Stomach smooth muscle (tissue), 2 donors: ENCODE data around the gene EML3.

Experiments
- H3K27ac ChIP-seq: one replicate; pipeline ENCODE4 v1.7.0; 2013; ENCODE audit warnings: mild to moderate bottlenecking, low read length, inconsistent platforms
- H3K27me3 ChIP-seq, 2 donors: one replicate each; pipeline ENCODE4 v1.7.0; 2013; ENCODE audit warnings: low read length in 2 of 2; ENCODE audit not compliant: insufficient read depth in 2 of 2, control insufficient read depth in 1 of 2
- H3K36me3 ChIP-seq, 2 donors: one replicate each; pipeline ENCODE4 v1.7.0; 2013; ENCODE audit warnings: low read length in 2 of 2; ENCODE audit not compliant: control insufficient read depth in 2 of 2, insufficient read depth in 2 of 2
- H3K4me1 ChIP-seq: one replicate; pipeline ENCODE4 v1.7.0; 2013; ENCODE audit warnings: low read length; ENCODE audit not compliant: control insufficient read depth, insufficient read depth
- H3K4me3 ChIP-seq, 2 donors: one replicate each; pipeline ENCODE4 v1.7.0; 2013; ENCODE audit warnings: low read length in 2 of 2
- H3K9ac ChIP-seq, 2 donors: one replicate each; pipeline ENCODE4 v1.7.0; 2013; ENCODE audit warnings: low read length in 2 of 2, mild to moderate bottlenecking in 1 of 2
- H3K9me3 ChIP-seq, 2 donors: one replicate each; pipeline ENCODE4 v1.7.0; 2013; ENCODE audit warnings: low read length in 2 of 2; ENCODE audit not compliant: control insufficient read depth in 2 of 2
- donor health status: healthy.
- donor health status: Pancreatic carcinoma.

EML3 gene

DNA sequence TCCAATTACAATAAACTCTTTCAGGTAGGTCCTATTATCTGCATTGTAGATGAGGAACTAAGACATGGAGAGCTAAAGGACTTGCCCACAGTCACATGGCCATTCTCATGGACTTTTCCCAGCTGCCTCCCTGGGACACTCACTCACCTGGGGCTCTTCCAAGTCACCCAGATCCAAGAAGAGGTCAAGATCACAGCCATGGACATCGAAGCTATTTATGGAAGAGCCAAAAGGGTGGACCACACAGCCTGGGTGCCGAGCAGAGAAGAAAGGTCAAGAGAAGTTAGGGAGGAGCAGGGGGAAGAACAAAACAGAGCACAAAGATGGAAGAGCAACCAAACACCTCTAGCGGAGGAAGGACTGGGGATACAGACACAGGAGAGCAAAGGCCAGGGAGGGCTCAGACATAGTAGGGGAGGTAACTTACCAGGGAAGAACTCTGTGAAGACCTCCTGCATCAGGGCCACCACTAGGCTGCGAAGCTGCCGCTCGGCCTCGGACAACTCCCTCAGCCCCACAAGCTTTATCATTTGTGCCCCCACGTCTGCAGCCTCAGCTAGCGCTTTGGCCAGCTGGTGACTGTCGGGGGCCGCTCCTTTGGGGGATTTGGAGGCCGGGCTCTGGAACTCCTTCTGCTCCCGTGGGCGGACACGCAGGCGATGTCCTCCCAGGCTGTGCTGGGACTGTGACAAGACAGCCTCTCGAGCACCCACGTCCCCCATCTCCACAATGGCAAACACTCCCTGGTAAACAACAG, 31.4 kb downstream of the EML3 start:
- Histone ChIP-seq H3K4me1 (peaks cover 5% of the 10 kb centered on the region), H3K9ac (peak overlapping the region in 1 of 2 donors; percentile 29), H3K9me3 (no peaks in the 10 kb centered on the region), H3K36me3 (peaks cover 29 to 36% of the 10 kb centered on the region in 2 donors), H3K4me3 (no peak overlapping the region), H3K27me3 (no peaks in the 10 kb centered on the region), H3K27ac (no peak overlapping the region)

DNA sequence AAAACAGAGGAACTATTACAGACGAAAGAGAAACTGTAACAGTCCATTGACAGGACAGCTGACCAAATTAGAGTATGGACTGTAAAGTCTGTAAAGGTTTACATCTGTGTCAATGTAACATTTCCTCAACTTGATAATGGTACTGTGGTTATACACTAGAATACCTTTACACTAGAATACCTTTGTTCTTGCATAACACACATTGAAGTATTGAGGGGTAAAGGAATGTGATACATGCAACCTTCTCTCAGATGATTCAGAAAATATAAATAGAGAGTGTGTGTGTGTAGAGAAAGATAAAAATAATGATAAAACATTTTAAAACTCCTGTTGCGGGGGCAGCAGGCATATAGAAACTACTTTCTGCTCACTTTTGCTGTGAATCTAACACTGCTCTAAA, 33.3 kb downstream of the EML3 start:
- peaks cover 24% of the 10 kb centered on the region for H3K4me1 ChIP-seq
- no peak overlapping the region for H3K9ac ChIP-seq
- H3K27me3 ChIP-seq: no peaks in the 10 kb centered on the region
- H3K9me3 ChIP-seq: no peaks in the 10 kb centered on the region
- H3K4me3 ChIP-seq: no peak overlapping the region
- H3K36me3 ChIP-seq: peaks cover 26 to 30% of the 10 kb centered on the region in 2 donors
- H3K27ac ChIP-seq: no peak overlapping the region

DNA sequence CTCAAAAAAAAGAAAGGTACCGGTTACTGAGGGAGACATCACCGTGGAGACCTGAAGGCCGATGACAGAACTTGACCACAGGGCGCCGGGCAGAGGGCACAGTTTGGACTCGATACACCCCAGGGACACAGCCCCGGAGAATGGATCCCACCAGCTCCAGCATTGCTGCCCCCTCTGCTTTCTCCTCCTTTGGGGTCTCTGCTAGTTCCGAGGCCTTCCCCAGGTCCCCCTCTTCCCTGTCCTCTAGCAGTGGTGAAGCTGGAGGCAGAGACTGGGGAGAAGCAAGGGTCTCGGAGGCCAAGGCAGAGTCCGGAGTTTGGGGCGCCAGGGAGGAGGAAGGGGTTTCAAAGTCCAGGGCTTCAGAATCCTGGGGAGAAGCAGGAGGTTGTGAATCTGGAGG, 34.0 kb downstream of the EML3 start:
- no peak overlapping the region for H3K4me3 ChIP-seq
- no peaks in the 10 kb centered on the region for H3K27me3 ChIP-seq
- H3K36me3 ChIP-seq: peaks cover 23 to 27% of the 10 kb centered on the region in 2 donors
- no peaks in the 10 kb centered on the region for H3K9me3 ChIP-seq
- H3K4me1 ChIP-seq: peaks cover 25% of the 10 kb centered on the region
- no peak overlapping the region for H3K27ac ChIP-seq
- H3K9ac ChIP-seq: no peak overlapping the region

DNA sequence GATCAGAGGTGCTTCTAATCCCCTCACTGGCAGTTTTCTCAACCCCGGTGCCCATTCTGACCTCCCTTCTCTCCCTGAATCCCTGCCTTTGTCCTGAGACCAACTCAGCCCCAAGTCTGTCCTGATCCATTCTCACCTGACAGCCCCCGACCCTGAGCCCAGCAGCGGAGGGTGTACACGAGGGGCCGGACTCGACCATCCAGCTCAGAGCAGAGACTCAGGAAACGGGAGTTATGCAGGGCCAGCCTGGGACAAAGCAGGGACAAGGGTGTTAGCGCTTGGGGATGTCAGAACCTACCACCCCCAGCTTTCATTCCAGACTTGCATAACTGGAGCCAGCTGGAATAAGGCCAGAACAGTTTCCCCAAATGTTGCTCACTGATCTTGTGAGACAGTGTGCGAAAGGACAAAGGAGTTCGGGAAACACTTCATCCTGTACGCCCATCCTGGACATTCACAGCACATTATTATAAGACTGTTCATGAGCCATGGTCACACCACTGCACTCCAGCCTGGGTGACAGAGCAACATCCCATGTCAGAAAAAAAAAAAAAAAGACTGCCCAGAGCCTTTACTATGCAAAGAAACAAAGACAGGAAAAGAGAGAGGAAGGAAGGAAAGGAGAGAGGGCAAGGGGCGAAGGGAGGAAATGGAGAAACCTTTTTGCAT, 35.4 kb downstream of the EML3 start:
- Histone ChIP-seq H3K4me3 (no peak overlapping the region), H3K27me3 (no peaks in the 10 kb centered on the region), H3K4me1 (peaks cover 37% of the 10 kb centered on the region), H3K9ac (peak overlapping the region in 1 of 2 donors; percentile 51), H3K36me3 (peaks cover 22 to 26% of the 10 kb centered on the region in 2 donors), H3K9me3 (no peaks in the 10 kb centered on the region), H3K27ac (peak overlapping the region; percentile 37)

DNA sequence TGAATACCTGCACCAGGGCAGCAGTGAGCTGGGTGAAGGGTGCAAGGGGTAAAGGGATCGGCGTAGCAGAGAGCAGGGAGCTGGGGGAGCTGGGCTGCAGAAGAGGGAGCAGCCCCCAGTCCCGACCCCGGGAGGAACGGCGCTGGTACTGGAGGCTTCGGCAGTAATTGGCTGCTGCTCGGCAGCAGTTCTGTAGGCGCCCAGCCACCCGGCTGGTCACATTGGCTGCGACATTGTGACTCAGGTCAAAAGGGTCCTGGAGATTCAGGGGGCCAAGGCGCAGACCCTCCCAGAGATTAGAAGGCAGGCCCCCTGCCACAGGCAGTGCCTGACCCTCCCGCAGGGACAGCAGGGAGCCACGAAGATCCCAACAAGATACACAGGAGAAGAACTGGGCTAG, 36.7 kb downstream of the EML3 start:
- H3K4me3 ChIP-seq: no peak overlapping the region
- no peak overlapping the region for H3K9ac ChIP-seq

GRCh38 chr11:62575156-62575555, 37.4 kb downstream of the EML3 start:
- H3K36me3 ChIP-seq: peaks cover 27 to 31% of the 10 kb centered on the region in 2 donors

More for the DNA sequence above, 36.7 kb downstream of the EML3 start:
- H3K9me3 ChIP-seq: no peaks in the 10 kb centered on the region
- no peaks in the 10 kb centered on the region for H3K27me3 ChIP-seq
- H3K27ac ChIP-seq: peak overlapping the region; percentile 91
- H3K36me3 ChIP-seq: peaks cover 22 to 28% of the 10 kb centered on the region in 2 donors
- peaks cover 37% of the 10 kb centered on the region for H3K4me1 ChIP-seq

DNA sequence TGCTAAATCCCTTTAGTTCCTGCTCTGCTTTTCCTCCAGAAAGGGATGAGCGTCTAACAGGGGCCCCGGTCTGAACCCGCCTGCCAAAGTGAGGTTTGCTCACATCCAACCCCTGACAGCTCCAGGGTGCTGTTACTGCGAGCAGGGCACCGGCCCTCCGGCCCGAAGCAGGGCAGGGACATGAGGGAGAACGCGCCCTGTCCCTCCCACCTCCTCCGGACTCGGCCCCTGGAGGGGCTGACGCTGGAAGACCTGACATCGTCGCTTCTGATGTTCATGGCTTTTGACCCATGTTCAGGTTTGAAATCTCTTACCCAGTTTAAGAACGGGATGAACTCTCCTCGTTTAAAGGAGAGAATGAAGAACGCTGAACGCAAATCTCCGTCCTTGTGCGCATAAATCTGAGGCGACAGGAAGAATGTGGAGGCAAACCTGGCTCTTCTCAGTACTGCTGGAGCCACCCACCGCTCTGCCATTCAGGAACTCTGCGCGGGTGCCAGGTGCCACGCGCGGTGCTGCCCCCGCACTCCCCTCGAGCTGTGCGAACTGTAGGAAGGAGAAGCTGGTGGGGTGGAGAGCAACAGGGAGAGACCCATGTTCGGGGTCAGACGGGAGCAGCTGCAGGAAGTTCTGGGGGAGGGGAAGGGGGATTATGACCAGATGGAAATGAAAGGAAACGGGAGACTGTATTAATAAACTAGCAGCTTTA, 38.1 kb downstream of the EML3 start:
- H3K27me3 ChIP-seq: no peaks in the 10 kb centered on the region
- H3K36me3 ChIP-seq: peaks cover 30 to 33% of the 10 kb centered on the region in 2 donors
- no peaks in the 10 kb centered on the region for H3K9me3 ChIP-seq
- H3K27ac ChIP-seq: peak overlapping the region; percentile 91
- H3K4me1 ChIP-seq: peaks cover 37% of the 10 kb centered on the region
- H3K9ac ChIP-seq: peak overlapping the region; percentile 89 to 95
- peak overlapping the region; percentile 91 to 97 for H3K4me3 ChIP-seq

More at GRCh38 chr11:62575156-62575555, 37.4 kb downstream of the EML3 start:
- Histone ChIP-seq H3K9me3 (no peaks in the 10 kb centered on the region), H3K4me1 (peaks cover 37% of the 10 kb centered on the region), H3K9ac (peak overlapping the region; percentile 89 to 95), H3K27me3 (no peaks in the 10 kb centered on the region), H3K4me3 (peak overlapping the region; percentile 91 to 97), H3K27ac (peak overlapping the region; percentile 91)

- H3K27me3 ChIP-seq: no peaks in the 10 kb centered on the region
- peaks cover 34 to 38% of the 10 kb centered on the region in 2 donors for H3K36me3 ChIP-seq
- peak within 1 kb of the TSS; percentile 91 to 97 for H3K4me3 ChIP-seq
- peak within 1 kb of the TSS; percentile 92 to 95 for H3K9ac ChIP-seq
- H3K4me1 ChIP-seq: peaks cover 37% of the 10 kb centered on the region
- peak within 1 kb of the TSS; percentile 91 for H3K27ac ChIP-seq
- no peaks in the 10 kb centered on the region for H3K9me3 ChIP-seq
Observed at GRCh38 chr11:62573592-62574362, 38.8 kb downstream of the EML3 start, which contains the start of gene EEF1G. Gene EEF1G, minus strand, starts transcription at chr11:62573891. Its CDS starts 49 bp downstream, at chr11:62573842.

DNA sequence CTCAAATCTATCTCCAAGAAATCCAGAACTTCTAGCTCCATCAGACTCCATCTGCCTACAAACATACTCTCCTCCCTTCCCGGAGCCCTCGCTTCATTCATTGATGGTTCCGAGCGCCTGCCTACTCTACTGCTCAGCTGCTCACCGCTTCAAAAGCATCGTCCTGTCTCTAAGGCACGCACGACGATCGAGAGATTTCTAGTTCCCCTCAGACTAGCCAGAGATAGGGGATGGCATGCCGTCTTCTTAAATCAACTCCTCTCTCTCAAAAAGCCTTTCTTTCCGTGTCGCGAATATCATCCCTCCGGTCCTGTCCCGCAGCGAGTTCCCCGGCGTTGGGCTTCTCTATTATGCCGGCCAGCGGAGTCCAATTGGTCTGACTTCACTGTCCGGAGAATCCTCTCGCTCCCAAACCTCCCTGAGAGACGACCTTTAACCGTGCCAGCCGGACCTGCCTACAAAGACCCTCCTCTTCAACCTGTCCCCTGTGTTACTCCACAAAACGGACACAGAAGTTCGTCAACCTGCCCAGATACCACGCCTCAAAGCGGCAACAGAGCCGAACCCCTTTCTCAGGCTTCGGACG, 39.5 kb downstream of the EML3 start:
- no peaks in the 10 kb centered on the region for H3K9me3 ChIP-seq
- peaks cover 37% of the 10 kb centered on the region for H3K4me1 ChIP-seq
- H3K36me3 ChIP-seq: peaks cover 32 to 33% of the 10 kb centered on the region in 2 donors
- peak overlapping the region; percentile 72 to 92 for H3K9ac ChIP-seq
- H3K27ac ChIP-seq: peak overlapping the region; percentile 80
- H3K27me3 ChIP-seq: no peaks in the 10 kb centered on the region
- H3K4me3 ChIP-seq: peak overlapping the region; percentile 66 to 97

DNA sequence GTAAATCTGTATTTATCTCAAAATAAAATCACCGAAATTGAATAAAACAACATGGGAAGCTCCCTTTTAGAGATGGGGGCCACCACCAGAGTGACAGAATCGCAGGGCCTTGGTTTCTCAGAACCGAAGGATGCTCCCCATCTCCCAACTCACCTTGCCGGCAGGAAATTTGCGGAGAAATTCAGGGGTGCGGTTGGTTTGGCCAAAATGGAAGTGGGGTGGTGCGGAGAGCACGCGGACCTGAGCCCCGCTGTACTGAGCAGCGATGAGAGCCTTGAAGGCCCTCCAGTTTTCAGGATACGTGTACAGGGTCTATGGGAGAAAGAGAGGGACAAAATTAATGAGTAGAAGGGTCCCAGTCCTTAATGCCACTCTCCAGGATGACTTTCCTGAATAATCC, 40.1 kb downstream of the EML3 start:
- Histone ChIP-seq H3K9me3 (no peaks in the 10 kb centered on the region), H3K36me3 (peaks cover 32% of the 10 kb centered on the region in 2 donors), H3K4me3 (peak overlapping the region; percentile 66 to 97), H3K27me3 (no peaks in the 10 kb centered on the region), H3K9ac (peak overlapping the region; percentile 72 to 92), H3K4me1 (peaks cover 37% of the 10 kb centered on the region), H3K27ac (no peak overlapping the region)
